IMR-90 (cell line): Measurements from ENCODE around the gene RAD51. TPM values are rescaled to one million over a fixed set of nuclear protein-coding genes. Genes with fewer than 3 reads are reported as not detected.
A peak's percentile ranks its signal among the peaks of the same experiment; 100 is the strongest.

Experiments
- ATAC-seq: fragments of 200-7000 bp; cut with Tn5 transposase; 2 replicates; pipeline ENCODE4 v1.9.1; 2020; ENCODE audit warnings: low read depth, mild to moderate bottlenecking, moderate library complexity
- Bru-seq: library from RNA; stranded (reverse); fragments of 400-500 nt; gene quantifications from one replicate; lab custom pipeline; 2021; lab: Mats Ljungman, UMichigan
- BruChase-seq, 2 experiments: library from RNA; stranded (reverse); fragments of 400-500 nt; gene quantifications; one replicate each; lab custom pipeline; 2021; lab: Mats Ljungman, UMichigan
- BruUV-seq: library from RNA; stranded (reverse); fragments of 400-500 nt; replicated peaks from 2 replicates; lab custom pipeline; 2021; lab: Mats Ljungman, UMichigan
- CTCF ChIA-PET: fragments of 300-600 bp; formaldehyde crosslinking; extraction: SDS; loops from one replicate; lab custom pipeline; 2021; ENCODE audit warnings: antibody characterized with exemption; lab: Yijun Ruan, JAX
- POLR2A ChIA-PET: fragments of 300-600 bp; sonication (Branson Sonifier 250); formaldehyde crosslinking; loops from one replicate; lab custom pipeline; 2022; ENCODE audit warnings: antibody characterized with exemption; ENCODE audit not compliant: unreplicated experiment; lab: Charles Lee
- DNase-seq: peaks from one replicate; pipeline ENCODE4 v3.0.0; 2013
- H2AFZ ChIP-seq: replicated peaks from 2 replicates; pipeline ENCODE3; 2013; ENCODE audit warnings: low read length, mild to moderate bottlenecking; ENCODE audit not compliant: poor library complexity
- H2AK5ac ChIP-seq: 2 replicates; pipeline ENCODE4 v1.6.1; 2013; ENCODE audit warnings: low read depth, low read length, inconsistent platforms
- H2AK9ac ChIP-seq: replicated peaks from 2 replicates; pipeline ENCODE3; 2013; ENCODE audit warnings: mild to moderate bottlenecking, low read depth, low read length, moderate library complexity; ENCODE audit not compliant: poor library complexity
- H2BK120ac ChIP-seq: 2 replicates; pipeline ENCODE4 v1.6.1; 2013; ENCODE audit warnings: low read depth, low read length, inconsistent platforms
- H2BK15ac ChIP-seq: 3 replicates; pipeline ENCODE4 v1.6.1; 2013; ENCODE audit warnings: low read depth, low read length, inconsistent platforms
- H2BK20ac ChIP-seq: 2 replicates; pipeline ENCODE4 v1.6.1; 2013; ENCODE audit warnings: low read depth, mild to moderate bottlenecking, inconsistent platforms, low read length, moderate library complexity
- H2BK5ac ChIP-seq: 2 replicates; pipeline ENCODE4 v1.6.1; 2013; ENCODE audit warnings: mild to moderate bottlenecking, low read depth, low read length, inconsistent platforms; ENCODE audit not compliant: poor library complexity, severe bottlenecking
- H3K14ac ChIP-seq: replicated peaks from 2 replicates; pipeline ENCODE4 v1.6.1; 2013; ENCODE audit warnings: low read depth, low read length, inconsistent platforms
- H3K18ac ChIP-seq: 2 replicates; pipeline ENCODE4 v1.6.1; 2013; ENCODE audit warnings: low read depth, low read length, control low read depth
- H3K23ac ChIP-seq: 2 replicates; pipeline ENCODE4 v1.6.1; 2013; ENCODE audit warnings: low read depth, low read length, inconsistent platforms
- H3K27ac ChIP-seq: 2 replicates; pipeline ENCODE4 v1.5.1; 2013; ENCODE audit warnings: mild to moderate bottlenecking, control low read depth, low read length; ENCODE audit not compliant: insufficient read depth
- H3K27me3 ChIP-seq: 2 replicates; pipeline ENCODE4 v1.6.1; 2013; ENCODE audit warnings: low read length; ENCODE audit not compliant: control insufficient read depth, insufficient read depth
- H3K36me3 ChIP-seq: 2 replicates; pipeline ENCODE4 v1.6.1; 2013; ENCODE audit warnings: low read length, mixed read lengths; ENCODE audit not compliant: control insufficient read depth, insufficient read depth
- H3K4ac ChIP-seq: 2 replicates; pipeline ENCODE4 v1.6.1; 2013; ENCODE audit warnings: low read depth, low read length, inconsistent platforms
- H3K4me1 ChIP-seq: 2 replicates; pipeline ENCODE4 v1.6.1; 2013; ENCODE audit warnings: low read length, mixed read lengths; ENCODE audit not compliant: control insufficient read depth, insufficient read depth
- H3K4me2 ChIP-seq: 2 replicates; pipeline ENCODE4 v1.6.1; 2013; ENCODE audit warnings: low read depth, mild to moderate bottlenecking, control low read depth, low read length, moderate library complexity
- H3K4me3 ChIP-seq: 2 replicates; pipeline ENCODE4 v1.5.1; 2013; ENCODE audit warnings: low read depth, mild to moderate bottlenecking, control low read depth, low read length, moderate library complexity; ENCODE audit not compliant: insufficient read depth
- H3K56ac ChIP-seq: 2 replicates; pipeline ENCODE4 v1.6.1; 2013; ENCODE audit warnings: low read length, inconsistent platforms; ENCODE audit not compliant: insufficient read depth; ENCODE audit errors: extremely low read depth
- H3K79me1 ChIP-seq, 2 experiments: 2 replicates each; pipeline ENCODE4 v1.6.1; 2013; ENCODE audit warnings: low read length in 2 of 2, inconsistent platforms in 1 of 2, low read depth in 1 of 2
- H3K9ac ChIP-seq: 2 replicates; pipeline ENCODE4 v1.6.1; 2013; ENCODE audit warnings: low read depth, low read length, control low read depth
- H3K9me1 ChIP-seq: 2 replicates; pipeline ENCODE4 v1.6.1; 2013; ENCODE audit warnings: low read length, inconsistent platforms; ENCODE audit not compliant: insufficient read depth
- H3K9me3 ChIP-seq: 2 replicates; pipeline ENCODE4 v1.6.1; 2013; ENCODE audit warnings: low read length; ENCODE audit not compliant: control insufficient read depth, insufficient read depth
- H4K20me1 ChIP-seq: 2 replicates; pipeline ENCODE4 v1.6.1; 2013; ENCODE audit warnings: low read length, inconsistent platforms; ENCODE audit not compliant: insufficient read depth
- H4K5ac ChIP-seq: 2 replicates; pipeline ENCODE4 v1.6.1; 2013; ENCODE audit warnings: mild to moderate bottlenecking, low read depth, low read length, control low read depth
- H4K8ac ChIP-seq, 2 experiments: 2 replicates each; pipeline ENCODE4 v1.6.1; 2013; ENCODE audit warnings: low read depth in 2 of 2, low read length in 2 of 2, control low read depth in 1 of 2, inconsistent platforms in 1 of 2
- H4K91ac ChIP-seq: 2 replicates; pipeline ENCODE4 v1.6.1; 2013; ENCODE audit warnings: low read depth, low read length, inconsistent platforms; ENCODE audit not compliant: insufficient read depth
- CEBPB ChIP-seq: IDR thresholded peaks from 2 replicates; pipeline ENCODE4 v1.6.1; 2012; ENCODE audit warnings: low read depth, low read length, improper control_type of control experiment
- FOS ChIP-seq: fragments of 150-350 bp; IDR thresholded peaks from 2 replicates; pipeline ENCODE4 v1.6.1; 2016; ENCODE audit warnings: low read depth, low read length
- MAZ ChIP-seq: IDR thresholded peaks from 2 replicates; pipeline ENCODE4 v1.6.1; 2012; ENCODE audit warnings: low read depth, mild to moderate bottlenecking, low read length, improper control_type of control experiment, moderate library complexity, borderline replicate concordance
- MXI1 ChIP-seq: IDR thresholded peaks from 2 replicates; pipeline ENCODE4 v1.6.1; 2012; ENCODE audit warnings: low read depth, mild to moderate bottlenecking, low read length, moderate library complexity, borderline replicate concordance
- NFE2L2 ChIP-seq: fragments of 150-350 bp; IDR thresholded peaks from 2 replicates; pipeline ENCODE4 v1.6.1; 2016; ENCODE audit warnings: low read depth, mild to moderate bottlenecking, low read length
- POLR2A ChIP-seq: IDR thresholded peaks from 2 replicates; pipeline ENCODE4 v1.6.1; 2012; ENCODE audit warnings: mild to moderate bottlenecking, low read depth, low read length
- RCOR1 ChIP-seq: IDR thresholded peaks from 2 replicates; pipeline ENCODE4 v1.6.1; 2012; ENCODE audit warnings: mild to moderate bottlenecking, low read length, improper control_type of control experiment; ENCODE audit not compliant: insufficient replicate concordance
- RFX5 ChIP-seq: IDR thresholded peaks from 2 replicates; pipeline ENCODE4 v1.8.0; 2012; ENCODE audit warnings: low read depth, mild to moderate bottlenecking, low read length, moderate library complexity
- USF2 ChIP-seq: fragments of 150-350 bp; IDR thresholded peaks from 2 replicates; pipeline ENCODE4 v1.6.1; 2017; ENCODE audit warnings: mild to moderate bottlenecking, antibody characterized with exemption, low read length, low read depth
- WGBS, 2 experiments: methylation state at CpG; one replicate each; pipeline versions ENCODE4 v1.1.5 to v1.1.7; 2013; ENCODE audit warnings: missing lambda C conversion rate in 2 of 2; ENCODE audit not compliant: insufficient read length in 1 of 2; ENCODE audit errors: extremely low coverage in 2 of 2; 5-methylcytosine and 5-hydroxymethylcytosine counted together
- dilution Hi-C: fragments of 300-500 bp; cut with HindIII; formaldehyde crosslinking; loops from one replicate; pipeline ENCODE4 v1.14.3; 2018; ENCODE audit warnings: low sequenced_read_pairs; ENCODE audit not compliant: unreplicated experiment
- in situ Hi-C: fragments of 300-500 bp; cut with MboI; formaldehyde crosslinking; loops from 3 replicates; pipeline ENCODE4 v1.14.3; 2019; ENCODE audit warnings: low sequenced_read_pairs, inconsistent platforms, mixed read lengths
- intact Hi-C: fragments of 100-400 bp; cut with micrococcal nuclease; formaldehyde crosslinking; loops from 2 replicates; pipeline ENCODE4 v1.10.0; 2022
- long read RNA-seq: library from polyadenylated mRNA; unstranded; transcript quantifications from one replicate; pipeline ENCODE4 v2.0.0, GENCODE V29; 2021; ENCODE audit not compliant: unreplicated experiment
- polyA plus RNA-seq, 3 experiments: library from polyadenylated mRNA; depleted of rRNA; stranded (reverse); fragments of >200 nt; gene quantifications; 2 replicates each; pipeline ENCODE4 v1.2.3, GENCODE V29; 2012; ENCODE audit warnings: low replicate concordance in 1 of 3
- total RNA-seq: library from RNA; depleted of rRNA; stranded (reverse); fragments of >200 nt; gene quantifications from 2 replicates; pipeline ENCODE4 v1.2.3, GENCODE V29; 2012; rRNA removed

The RAD51 gene
- total RNA-seq (7.8 and 8.4 TPM in 2 replicates), polyA plus RNA-seq (2012; rRNA removed) (6.5 and 6.8 TPM in 2 replicates), Bru-seq, nascent RNA (percentile 49 among the genes with signal in this experiment), BruChase-seq, experiment 1, labeled RNA remaining after a 6-hour chase (percentile 50 among the genes with signal in this experiment), BruChase-seq, experiment 2, labeled RNA remaining after a 2-hour chase (percentile 31 among the genes with signal in this experiment)
- 3.0 and 5.1 TPM in 2 replicates for polyA plus RNA-seq (2012; cell fraction: cytosol; rRNA removed)
- 2.5 and 4.5 TPM in 2 replicates for polyA plus RNA-seq (2012; cell fraction: nucleus; rRNA removed; ENCODE audit: low replicate concordance)
- long read RNA-seq, transcript RAD51-201 (10 exons, 2,449 nt): major isoform, 11 of 12 reads
- long read RNA-seq, partial matches to known transcripts: 0 of 12 reads
- long read RNA-seq, other reads (novel, unspliced or antisense): 1 of 12 reads

GRCh38 chr15:40694688-40695468 is at the start of gene RAD51:
Gene RAD51 (plus strand): TSS chr15:40695174. CDS start chr15:40698759, 3,585 bp downstream.
- H2AK9ac ChIP-seq: peak within 1 kb of the TSS; percentile 84
- H2BK5ac ChIP-seq: peak within 1 kb of the TSS; percentile 91
- POLR2A ChIA-PET: interaction anchor here (0.5 kb wide), 1 partner anchor 63 kb away, joined by 12 read pairs; no protein-coding TSS in a partner anchor
- H3K9me1 ChIP-seq: no peaks in the 10 kb centered on the region
- H3K4me2 ChIP-seq: peak within 1 kb of the TSS; percentile 98
- intact Hi-C loops: loop anchor here (2.0 kb wide), 1 partner anchor 100 kb away; the partner anchor contains the start of gene KNL1
- peak within 1 kb of the TSS; percentile 79 for H4K91ac ChIP-seq
- H3K56ac ChIP-seq: peak within 1 kb of the TSS; percentile 75
- no peak within 1 kb of the TSS for H2BK20ac ChIP-seq
- TF ChIP-seq USF2 (no peak), MXI1 (peak; percentile 98), MAZ (peak; percentile 65; the same call in 1 of the 2 replicates), CEBPB (peak; percentile 75), RFX5 (no peak), FOS (no peak), RCOR1 (peak; percentile 23), NFE2L2 (no peak), POLR2A (peak; percentile 80)
- in situ Hi-C loops: no loop called here
- no peaks in the 10 kb centered on the region for H3K9me3 ChIP-seq
- BruUV-seq: no TSS peak
- DNase-seq (peak; percentile 93), ATAC-seq (peak; percentile 97)
- H2BK120ac ChIP-seq: peak within 1 kb of the TSS; percentile 78
- peak within 1 kb of the TSS; percentile 93 for H3K27ac ChIP-seq
- H4K8ac ChIP-seq: peak within 1 kb of the TSS; percentile 60 to 93
- dilution Hi-C loops: no loop called here
- H2BK15ac ChIP-seq: no peak within 1 kb of the TSS; the same call in 2 of the 3 replicates
- peak within 1 kb of the TSS; percentile 67 for H2AK5ac ChIP-seq
- H3K4me1 ChIP-seq: peaks cover 4% of the 10 kb centered on the region; the same call in 1 of the 2 replicates
- peak within 1 kb of the TSS; percentile 91 for H2AFZ ChIP-seq
- no peaks in the 10 kb centered on the region for H3K27me3 ChIP-seq
- H3K36me3 ChIP-seq: peaks cover 7% of the 10 kb centered on the region
- peak within 1 kb of the TSS; percentile 94 for H3K4ac ChIP-seq
- CTCF ChIA-PET: interaction anchor here (1.1 kb wide), 1 partner anchor 105 kb away, joined by 4 read pairs; no protein-coding TSS in a partner anchor
- peaks cover 3% of the 10 kb centered on the region; the same call in 1 of the 2 replicates for H4K20me1 ChIP-seq
- WGBS, 2 experiments: 1% methylated on average over 56 of the region's 81 CpGs; no CpG with 5 or more reads in 1 of the 2 experiments
- peak within 1 kb of the TSS; percentile 72 for H3K18ac ChIP-seq
- H4K5ac ChIP-seq: peak within 1 kb of the TSS; percentile 73
- peaks cover 20 to 36% of the 10 kb centered on the region in 2 experiments for H3K79me1 ChIP-seq
- H3K4me3 ChIP-seq: peak within 1 kb of the TSS; percentile 80
- H3K23ac ChIP-seq: peak within 1 kb of the TSS; percentile 94
- peak within 1 kb of the TSS; percentile 95 for H3K14ac ChIP-seq
- H3K9ac ChIP-seq: peak within 1 kb of the TSS; percentile 96
